IMR-90 (cell line): Measurements from ENCODE around the gene CYP21A2. TPM values are rescaled to one million over a fixed set of nuclear protein-coding genes. Genes with fewer than 3 reads are reported as not detected.
A peak's percentile ranks its signal among the peaks of the same experiment; 100 is the strongest.

Experiments used
- ATAC-seq: fragments of 200-7000 bp; cut with Tn5 transposase; 2 replicates; pipeline ENCODE4 v1.9.1; 2020; ENCODE audit warnings: low read depth, mild to moderate bottlenecking, moderate library complexity
- BruUV-seq: library from RNA; stranded (reverse); fragments of 400-500 nt; replicated peaks from 2 replicates; lab custom pipeline; 2021; lab: Mats Ljungman, UMichigan
- CTCF ChIA-PET: fragments of 300-600 bp; formaldehyde crosslinking; extraction: SDS; loops from one replicate; lab custom pipeline; 2021; ENCODE audit warnings: antibody characterized with exemption; lab: Yijun Ruan, JAX
- POLR2A ChIA-PET: fragments of 300-600 bp; sonication (Branson Sonifier 250); formaldehyde crosslinking; loops from one replicate; lab custom pipeline; 2022; ENCODE audit warnings: antibody characterized with exemption; ENCODE audit not compliant: unreplicated experiment; lab: Charles Lee
- DNase-seq: peaks from one replicate; pipeline ENCODE4 v3.0.0; 2013
- H2AFZ ChIP-seq: replicated peaks from 2 replicates; pipeline ENCODE3; 2013; ENCODE audit warnings: low read length, mild to moderate bottlenecking; ENCODE audit not compliant: poor library complexity
- H2AK5ac ChIP-seq: 2 replicates; pipeline ENCODE4 v1.6.1; 2013; ENCODE audit warnings: low read depth, low read length, inconsistent platforms
- H2AK9ac ChIP-seq: replicated peaks from 2 replicates; pipeline ENCODE3; 2013; ENCODE audit warnings: mild to moderate bottlenecking, low read depth, low read length, moderate library complexity; ENCODE audit not compliant: poor library complexity
- H2BK120ac ChIP-seq: 2 replicates; pipeline ENCODE4 v1.6.1; 2013; ENCODE audit warnings: low read depth, low read length, inconsistent platforms
- H2BK15ac ChIP-seq: 3 replicates; pipeline ENCODE4 v1.6.1; 2013; ENCODE audit warnings: low read depth, low read length, inconsistent platforms
- H2BK20ac ChIP-seq: 2 replicates; pipeline ENCODE4 v1.6.1; 2013; ENCODE audit warnings: low read depth, mild to moderate bottlenecking, inconsistent platforms, low read length, moderate library complexity
- H2BK5ac ChIP-seq: 2 replicates; pipeline ENCODE4 v1.6.1; 2013; ENCODE audit warnings: mild to moderate bottlenecking, low read depth, low read length, inconsistent platforms; ENCODE audit not compliant: poor library complexity, severe bottlenecking
- H3K14ac ChIP-seq: replicated peaks from 2 replicates; pipeline ENCODE4 v1.6.1; 2013; ENCODE audit warnings: low read depth, low read length, inconsistent platforms
- H3K18ac ChIP-seq: 2 replicates; pipeline ENCODE4 v1.6.1; 2013; ENCODE audit warnings: low read depth, low read length, control low read depth
- H3K23ac ChIP-seq: 2 replicates; pipeline ENCODE4 v1.6.1; 2013; ENCODE audit warnings: low read depth, low read length, inconsistent platforms
- H3K27ac ChIP-seq: 2 replicates; pipeline ENCODE4 v1.5.1; 2013; ENCODE audit warnings: mild to moderate bottlenecking, control low read depth, low read length; ENCODE audit not compliant: insufficient read depth
- H3K27me3 ChIP-seq: 2 replicates; pipeline ENCODE4 v1.6.1; 2013; ENCODE audit warnings: low read length; ENCODE audit not compliant: control insufficient read depth, insufficient read depth
- H3K36me3 ChIP-seq: 2 replicates; pipeline ENCODE4 v1.6.1; 2013; ENCODE audit warnings: low read length, mixed read lengths; ENCODE audit not compliant: control insufficient read depth, insufficient read depth
- H3K4ac ChIP-seq: 2 replicates; pipeline ENCODE4 v1.6.1; 2013; ENCODE audit warnings: low read depth, low read length, inconsistent platforms
- H3K4me1 ChIP-seq: 2 replicates; pipeline ENCODE4 v1.6.1; 2013; ENCODE audit warnings: low read length, mixed read lengths; ENCODE audit not compliant: control insufficient read depth, insufficient read depth
- H3K4me2 ChIP-seq: 2 replicates; pipeline ENCODE4 v1.6.1; 2013; ENCODE audit warnings: low read depth, mild to moderate bottlenecking, control low read depth, low read length, moderate library complexity
- H3K4me3 ChIP-seq: 2 replicates; pipeline ENCODE4 v1.5.1; 2013; ENCODE audit warnings: low read depth, mild to moderate bottlenecking, control low read depth, low read length, moderate library complexity; ENCODE audit not compliant: insufficient read depth
- H3K56ac ChIP-seq: 2 replicates; pipeline ENCODE4 v1.6.1; 2013; ENCODE audit warnings: low read length, inconsistent platforms; ENCODE audit not compliant: insufficient read depth; ENCODE audit errors: extremely low read depth
- H3K79me1 ChIP-seq, 2 experiments: 2 replicates each; pipeline ENCODE4 v1.6.1; 2013; ENCODE audit warnings: low read length in 2 of 2, inconsistent platforms in 1 of 2, low read depth in 1 of 2
- H3K9ac ChIP-seq: 2 replicates; pipeline ENCODE4 v1.6.1; 2013; ENCODE audit warnings: low read depth, low read length, control low read depth
- H3K9me1 ChIP-seq: 2 replicates; pipeline ENCODE4 v1.6.1; 2013; ENCODE audit warnings: low read length, inconsistent platforms; ENCODE audit not compliant: insufficient read depth
- H3K9me3 ChIP-seq: 2 replicates; pipeline ENCODE4 v1.6.1; 2013; ENCODE audit warnings: low read length; ENCODE audit not compliant: control insufficient read depth, insufficient read depth
- H4K20me1 ChIP-seq: 2 replicates; pipeline ENCODE4 v1.6.1; 2013; ENCODE audit warnings: low read length, inconsistent platforms; ENCODE audit not compliant: insufficient read depth
- H4K5ac ChIP-seq: 2 replicates; pipeline ENCODE4 v1.6.1; 2013; ENCODE audit warnings: mild to moderate bottlenecking, low read depth, low read length, control low read depth
- H4K8ac ChIP-seq, 2 experiments: 2 replicates each; pipeline ENCODE4 v1.6.1; 2013; ENCODE audit warnings: low read depth in 2 of 2, low read length in 2 of 2, control low read depth in 1 of 2, inconsistent platforms in 1 of 2
- H4K91ac ChIP-seq: 2 replicates; pipeline ENCODE4 v1.6.1; 2013; ENCODE audit warnings: low read depth, low read length, inconsistent platforms; ENCODE audit not compliant: insufficient read depth
- CEBPB ChIP-seq: IDR thresholded peaks from 2 replicates; pipeline ENCODE4 v1.6.1; 2012; ENCODE audit warnings: low read depth, low read length, improper control_type of control experiment
- RCOR1 ChIP-seq: IDR thresholded peaks from 2 replicates; pipeline ENCODE4 v1.6.1; 2012; ENCODE audit warnings: mild to moderate bottlenecking, low read length, improper control_type of control experiment; ENCODE audit not compliant: insufficient replicate concordance
- WGBS, 2 experiments: methylation state at CpG; one replicate each; pipeline versions ENCODE4 v1.1.5 to v1.1.7; 2013; ENCODE audit warnings: missing lambda C conversion rate in 2 of 2; ENCODE audit not compliant: insufficient read length in 1 of 2; ENCODE audit errors: extremely low coverage in 2 of 2; 5-methylcytosine and 5-hydroxymethylcytosine counted together
- dilution Hi-C: fragments of 300-500 bp; cut with HindIII; formaldehyde crosslinking; loops from one replicate; pipeline ENCODE4 v1.14.3; 2018; ENCODE audit warnings: low sequenced_read_pairs; ENCODE audit not compliant: unreplicated experiment
- in situ Hi-C: fragments of 300-500 bp; cut with MboI; formaldehyde crosslinking; loops from 3 replicates; pipeline ENCODE4 v1.14.3; 2019; ENCODE audit warnings: low sequenced_read_pairs, inconsistent platforms, mixed read lengths
- intact Hi-C: fragments of 100-400 bp; cut with micrococcal nuclease; formaldehyde crosslinking; loops from 2 replicates; pipeline ENCODE4 v1.10.0; 2022
- polyA plus RNA-seq, 3 experiments: library from polyadenylated mRNA; depleted of rRNA; stranded (reverse); fragments of >200 nt; gene quantifications; 2 replicates each; pipeline ENCODE4 v1.2.3, GENCODE V29; 2012; ENCODE audit warnings: low replicate concordance in 1 of 3
- total RNA-seq: library from RNA; depleted of rRNA; stranded (reverse); fragments of >200 nt; gene quantifications from 2 replicates; pipeline ENCODE4 v1.2.3, GENCODE V29; 2012

CYP21A2 gene
- total and polyA plus RNA-seq, 2 of the 4 experiments (the other 2 are of a cell fraction) = 0.03 TPM; not detected in 1

DNA sequence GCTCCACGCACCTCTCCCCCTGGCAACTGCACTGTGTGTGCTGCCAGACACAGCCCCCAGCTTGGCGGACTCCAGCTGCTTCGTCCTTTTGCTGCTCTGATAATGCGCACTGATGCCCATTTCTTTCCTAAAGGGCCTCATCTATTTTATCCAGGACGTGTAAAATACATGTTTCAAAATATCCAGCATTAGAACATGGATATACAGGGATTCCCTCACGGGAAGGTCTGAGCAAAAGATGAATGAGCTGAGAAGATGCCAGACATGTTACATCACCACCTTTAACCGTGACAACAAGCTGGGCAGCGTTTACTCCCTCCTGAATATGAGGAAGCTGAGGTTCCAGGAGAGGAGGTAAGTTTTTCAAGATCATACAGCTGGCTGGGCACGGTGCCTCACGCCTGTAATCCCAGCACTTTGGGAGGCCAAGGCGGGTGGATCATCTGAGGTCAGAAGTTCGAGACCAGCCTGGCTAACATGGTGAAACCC, 38.1 kb downstream of the CYP21A2 start:
- dilution Hi-C loops = no loop called here
- Histone ChIP-seq H2AFZ (no peak overlapping the region), H4K20me1 (peaks cover 3% of the 10 kb centered on the region; the same call in 1 of the 2 replicates), H3K56ac (no peak overlapping the region), H2BK5ac (no peak overlapping the region), H2AK5ac (no peak overlapping the region; the same call in 1 of the 2 replicates), H4K8ac (no peak overlapping the region), H3K36me3 (no peaks in the 10 kb centered on the region), H3K18ac (no peak overlapping the region), H3K4me3 (no peak overlapping the region), H2BK120ac (no peak overlapping the region), H3K9ac (no peak overlapping the region), H2BK20ac (no peak overlapping the region), H3K9me1 (peaks cover 18% of the 10 kb centered on the region), H3K14ac (no peak overlapping the region), H3K27ac (no peak overlapping the region), H3K79me1 (no peaks in the 10 kb centered on the region), H3K4me1 (peaks cover 24% of the 10 kb centered on the region), H3K9me3 (no peaks in the 10 kb centered on the region), H3K23ac (no peak overlapping the region), H4K5ac (no peak overlapping the region), H2AK9ac (no peak overlapping the region), H2BK15ac (no peak overlapping the region), H4K91ac (no peak overlapping the region), H3K27me3 (peaks cover 5% of the 10 kb centered on the region), H3K4me2 (no peak overlapping the region), H3K4ac (peak overlapping the region; percentile 10; the same call in 1 of the 2 replicates)
- ChIA-PET CTCF (interaction anchor here (0.5 to 1.2 kb wide), 3 partner anchors 38 to 61 kb away, joined by 3 read pairs; no protein-coding TSS in a partner anchor), POLR2A (interaction anchor here (0.5 to 0.8 kb wide), 2 partner anchors 52 to 1356 kb away, joined by 3 to 4 read pairs; partner anchors contain the start of gene ATF6B)
- WGBS, 2 experiments = 51% methylated on average over 3 of the region's 12 CpGs; no CpG with 5 or more reads in 1 of the 2 experiments
- no TSS peak for BruUV-seq
- DNase-seq (peak; percentile 79), ATAC-seq (peak; percentile 18)
- intact Hi-C loops = no loop called here
- in situ Hi-C loops = no loop called here
- peak; percentile 73 for TF ChIP-seq CEBPB
- TF ChIP-seq RCOR1 = no peak
